Type B pancreatic cell (in vitro differentiated cells): Measurements from ENCODE around the gene ZNF92. TPM values are rescaled to one million over a fixed set of nuclear protein-coding genes. Genes with fewer than 3 reads are reported as not detected.

Experiments
- DNase-seq: peaks from one replicate; pipeline ENCODE4 v3.0.0; 2021; ENCODE audit warnings: mixed read lengths; ENCODE audit not compliant: unreplicated experiment; ENCODE audit errors: extremely low spot score
- H3K27ac Mint-ChIP-seq: 2 replicates; pipeline ENCODE4 v1.8.0; 2021; ENCODE audit warnings: mild to moderate bottlenecking, mixed read lengths
- H3K27me3 Mint-ChIP-seq: 2 replicates; pipeline ENCODE4 v1.8.0; 2021; ENCODE audit warnings: mixed read lengths
- H3K36me3 Mint-ChIP-seq: 2 replicates; pipeline ENCODE4 v1.8.0; 2021; ENCODE audit warnings: mixed read lengths
- H3K4me1 Mint-ChIP-seq: one replicate; pipeline ENCODE4 v1.8.0; 2021; ENCODE audit warnings: mixed read lengths; ENCODE audit not compliant: unreplicated experiment
- H3K4me3 Mint-ChIP-seq: 2 replicates; pipeline ENCODE4 v1.8.0; 2021; ENCODE audit warnings: mild to moderate bottlenecking, mixed read lengths
- H3K9me3 Mint-ChIP-seq: 2 replicates; pipeline ENCODE4 v1.8.0; 2021; ENCODE audit warnings: mixed read lengths
- total RNA-seq: library from RNA; stranded (reverse); gene quantifications from 2 replicates; pipeline ENCODE4 v1.2.1, GENCODE V29; 2021; ENCODE audit warnings: low replicate concordance
- TF ChIP-seq, protein P1 (sequence below): fragments of 200-600 bp; sonication (generic); conservative IDR thresholded peaks from 2 replicates; pipeline ENCODE4 v1.5.0; 2021; ENCODE audit warnings: antibody characterized with exemption, mild to moderate bottlenecking

ZNF92 gene
- total RNA-seq, 1 donor from 2014 or later: 15.4 TPM

- TF ChIP-seq, protein P1, sequence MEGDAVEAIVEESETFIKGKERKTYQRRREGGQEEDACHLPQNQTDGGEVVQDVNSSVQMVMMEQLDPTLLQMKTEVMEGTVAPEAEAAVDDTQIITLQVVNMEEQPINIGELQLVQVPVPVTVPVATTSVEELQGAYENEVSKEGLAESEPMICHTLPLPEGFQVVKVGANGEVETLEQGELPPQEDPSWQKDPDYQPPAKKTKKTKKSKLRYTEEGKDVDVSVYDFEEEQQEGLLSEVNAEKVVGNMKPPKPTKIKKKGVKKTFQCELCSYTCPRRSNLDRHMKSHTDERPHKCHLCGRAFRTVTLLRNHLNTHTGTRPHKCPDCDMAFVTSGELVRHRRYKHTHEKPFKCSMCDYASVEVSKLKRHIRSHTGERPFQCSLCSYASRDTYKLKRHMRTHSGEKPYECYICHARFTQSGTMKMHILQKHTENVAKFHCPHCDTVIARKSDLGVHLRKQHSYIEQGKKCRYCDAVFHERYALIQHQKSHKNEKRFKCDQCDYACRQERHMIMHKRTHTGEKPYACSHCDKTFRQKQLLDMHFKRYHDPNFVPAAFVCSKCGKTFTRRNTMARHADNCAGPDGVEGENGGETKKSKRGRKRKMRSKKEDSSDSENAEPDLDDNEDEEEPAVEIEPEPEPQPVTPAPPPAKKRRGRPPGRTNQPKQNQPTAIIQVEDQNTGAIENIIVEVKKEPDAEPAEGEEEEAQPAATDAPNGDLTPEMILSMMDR: no peak
- no peak for DNase-seq
- Mint-ChIP-seq H3K4me1 (no peaks in the 10 kb centered on the region), H3K27ac (peak overlapping the region; percentile 5), H3K9me3 (no peaks in the 10 kb centered on the region), H3K27me3 (no peaks in the 10 kb centered on the region), H3K4me3 (no peak overlapping the region), H3K36me3 (peaks cover 3% of the 10 kb centered on the region)
Measured at GRCh38 chr7:65354263-65354662, 19.4 kb upstream of the ZNF92 start.

- H3K4me1 Mint-ChIP-seq: peaks cover under 1% of the 10 kb centered on the region
- no peaks in the 10 kb centered on the region for H3K27me3 Mint-ChIP-seq
- H3K36me3 Mint-ChIP-seq: peaks cover under 1% of the 10 kb centered on the region
- TF ChIP-seq, protein P1: no peak
- no peaks in the 10 kb centered on the region for H3K9me3 Mint-ChIP-seq
- no peak for DNase-seq
- no peak overlapping the region for H3K27ac Mint-ChIP-seq
- no peak overlapping the region for H3K4me3 Mint-ChIP-seq
Measured at GRCh38 chr7:65369843-65370242, 3.8 kb upstream of the ZNF92 start.

- Mint-ChIP-seq H3K27me3 (no peaks in the 10 kb centered on the region), H3K4me3 (no peak overlapping the region), H3K36me3 (peaks cover 6% of the 10 kb centered on the region), H3K4me1 (peaks cover 6% of the 10 kb centered on the region), H3K27ac (no peak overlapping the region), H3K9me3 (no peaks in the 10 kb centered on the region)
- DNase-seq: no peak
- TF ChIP-seq, protein P1: no peak
Measured at GRCh38 chr7:65371468-65371867, 2.2 kb upstream of the ZNF92 start.

GRCh38 chr7:65379318-65379717, 5.7 kb downstream of the ZNF92 start:
- Mint-ChIP-seq H3K36me3 (peaks cover 42% of the 10 kb centered on the region), H3K4me3 (no peak overlapping the region), H3K4me1 (peaks cover 39% of the 10 kb centered on the region), H3K9me3 (no peaks in the 10 kb centered on the region), H3K27me3 (no peaks in the 10 kb centered on the region), H3K27ac (peak overlapping the region; percentile 6)
- TF ChIP-seq, protein P1: no peak
- no peak for DNase-seq

DNA sequence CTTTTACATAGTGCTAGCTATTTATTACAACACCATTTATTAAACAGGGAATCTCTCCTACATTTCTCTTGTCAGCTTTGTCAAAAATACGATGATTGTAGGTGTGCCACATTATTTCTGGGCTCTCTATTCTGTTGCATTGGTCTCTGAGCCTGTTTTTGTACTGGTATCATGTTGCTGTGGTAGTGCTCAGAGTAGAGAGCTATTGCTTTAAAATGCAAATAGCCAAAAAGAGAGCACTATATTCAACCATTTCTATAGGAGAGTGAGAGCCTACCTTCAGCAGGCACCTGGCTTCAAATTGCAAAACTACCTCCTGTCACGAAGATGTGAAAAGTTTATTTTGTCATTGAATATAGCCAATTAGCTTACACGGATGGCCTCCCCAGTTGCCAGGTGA, 8.1 kb downstream of the ZNF92 start:
- H3K27ac Mint-ChIP-seq: no peak overlapping the region
- peaks cover 41% of the 10 kb centered on the region for H3K4me1 Mint-ChIP-seq
- TF ChIP-seq, protein P1: no peak
- H3K9me3 Mint-ChIP-seq: no peaks in the 10 kb centered on the region
- H3K4me3 Mint-ChIP-seq: no peak overlapping the region
- DNase-seq: no peak
- peaks cover 51% of the 10 kb centered on the region for H3K36me3 Mint-ChIP-seq
- no peaks in the 10 kb centered on the region for H3K27me3 Mint-ChIP-seq

DNA sequence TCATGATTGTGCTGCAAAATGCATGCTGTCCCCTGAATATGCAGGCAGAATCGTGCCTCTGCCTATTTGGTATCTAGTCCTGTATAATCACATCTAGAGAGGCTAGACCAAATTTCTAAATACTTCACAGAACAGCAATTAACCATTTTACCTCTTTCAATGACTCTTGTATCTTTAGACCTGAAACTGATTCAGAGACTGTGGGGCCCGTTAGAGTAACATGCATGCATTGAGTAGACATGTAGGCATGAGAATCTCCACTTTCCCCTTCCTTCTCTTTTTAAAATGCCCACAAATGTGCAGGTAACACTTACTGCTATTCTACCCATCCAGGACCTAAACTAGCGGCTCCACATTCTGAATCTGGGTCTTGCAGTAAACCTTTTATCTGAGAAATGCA, 8.8 kb downstream of the ZNF92 start:
- DNase-seq: no peak
- H3K27ac Mint-ChIP-seq: no peak overlapping the region
- H3K4me1 Mint-ChIP-seq: peaks cover 36% of the 10 kb centered on the region
- H3K9me3 Mint-ChIP-seq: no peaks in the 10 kb centered on the region
- no peaks in the 10 kb centered on the region for H3K27me3 Mint-ChIP-seq
- H3K4me3 Mint-ChIP-seq: no peak overlapping the region
- TF ChIP-seq, protein P1: no peak
- peaks cover 46% of the 10 kb centered on the region for H3K36me3 Mint-ChIP-seq
